ENCODE data around the gene EPHB2. TPM values are rescaled to one million over a fixed set of nuclear protein-coding genes. Genes with fewer than 3 reads are reported as not detected.

EPHB2 gene
- total RNA-seq, 1 donor from 2014 or later, result 40.3 TPM

- H3K36me3 Mint-ChIP-seq, result no peaks in the 10 kb centered on the region
- TF ChIP-seq, protein P1, sequence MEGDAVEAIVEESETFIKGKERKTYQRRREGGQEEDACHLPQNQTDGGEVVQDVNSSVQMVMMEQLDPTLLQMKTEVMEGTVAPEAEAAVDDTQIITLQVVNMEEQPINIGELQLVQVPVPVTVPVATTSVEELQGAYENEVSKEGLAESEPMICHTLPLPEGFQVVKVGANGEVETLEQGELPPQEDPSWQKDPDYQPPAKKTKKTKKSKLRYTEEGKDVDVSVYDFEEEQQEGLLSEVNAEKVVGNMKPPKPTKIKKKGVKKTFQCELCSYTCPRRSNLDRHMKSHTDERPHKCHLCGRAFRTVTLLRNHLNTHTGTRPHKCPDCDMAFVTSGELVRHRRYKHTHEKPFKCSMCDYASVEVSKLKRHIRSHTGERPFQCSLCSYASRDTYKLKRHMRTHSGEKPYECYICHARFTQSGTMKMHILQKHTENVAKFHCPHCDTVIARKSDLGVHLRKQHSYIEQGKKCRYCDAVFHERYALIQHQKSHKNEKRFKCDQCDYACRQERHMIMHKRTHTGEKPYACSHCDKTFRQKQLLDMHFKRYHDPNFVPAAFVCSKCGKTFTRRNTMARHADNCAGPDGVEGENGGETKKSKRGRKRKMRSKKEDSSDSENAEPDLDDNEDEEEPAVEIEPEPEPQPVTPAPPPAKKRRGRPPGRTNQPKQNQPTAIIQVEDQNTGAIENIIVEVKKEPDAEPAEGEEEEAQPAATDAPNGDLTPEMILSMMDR (conservative IDR thresholded peaks at IDR 0.05), result no peak
- no peaks in the 10 kb centered on the region for H3K27me3 Mint-ChIP-seq
- peaks cover 20% of the 10 kb centered on the region for H3K4me1 Mint-ChIP-seq (ENCODE audit: unreplicated experiment)
- no peak for DNase-seq (ENCODE audit: extremely low spot score, unreplicated experiment)
- H3K4me3 Mint-ChIP-seq, result no peak overlapping the region
- no peak overlapping the region for H3K27ac Mint-ChIP-seq
- H3K9me3 Mint-ChIP-seq, result no peaks in the 10 kb centered on the region
These were observed 37.1 kb downstream of the EPHB2 start for GRCh38 chr1:22747735-22748073.

GRCh38 chr1:22749503-22749902 is 38.9 kb downstream of the EPHB2 start:
- no peak for DNase-seq (ENCODE audit: extremely low spot score, unreplicated experiment)
- TF ChIP-seq, protein P1 (conservative IDR thresholded peaks at IDR 0.05), result no peak
- Mint-ChIP-seq H3K36me3 (no peaks in the 10 kb centered on the region), H3K9me3 (no peaks in the 10 kb centered on the region), H3K4me1 (ENCODE audit: unreplicated experiment) (peaks cover 32% of the 10 kb centered on the region), H3K4me3 (no peak overlapping the region), H3K27ac (no peak overlapping the region), H3K27me3 (no peaks in the 10 kb centered on the region)

GRCh38 chr1:22749919-22750684 is 39.5 kb downstream of the EPHB2 start:
- Mint-ChIP-seq H3K36me3 (no peaks in the 10 kb centered on the region), H3K27ac (peak overlapping the region; percentile 90), H3K4me3 (no peak overlapping the region), H3K4me1 (ENCODE audit: unreplicated experiment) (peaks cover 34% of the 10 kb centered on the region), H3K9me3 (no peaks in the 10 kb centered on the region), H3K27me3 (no peaks in the 10 kb centered on the region)
- TF ChIP-seq, protein P1 (conservative IDR thresholded peaks at IDR 0.05), result no peak
- DNase-seq (ENCODE audit: extremely low spot score, unreplicated experiment), result no peak

DNA sequence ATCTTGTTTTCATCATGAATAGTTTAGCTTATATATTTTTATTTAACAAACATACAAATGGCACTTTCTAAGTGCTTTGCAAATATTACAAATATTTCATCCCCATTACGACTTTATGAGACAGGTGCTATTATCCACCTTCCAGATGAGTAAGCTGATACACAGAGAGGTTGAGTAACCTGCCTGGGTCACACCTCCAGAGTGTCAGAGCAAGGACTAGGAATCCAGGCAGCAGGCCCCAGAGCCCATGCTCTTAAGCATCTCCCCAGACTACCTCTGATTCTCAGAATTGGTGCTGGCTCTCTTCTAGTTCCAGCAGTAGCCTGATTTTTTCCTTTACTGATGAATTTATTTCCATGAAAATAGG is 40.0 kb downstream of the EPHB2 start:
- H3K9me3 Mint-ChIP-seq, result no peaks in the 10 kb centered on the region
- DNase-seq (ENCODE audit: extremely low spot score, unreplicated experiment), result no peak
- TF ChIP-seq, protein P1 (conservative IDR thresholded peaks at IDR 0.05), result no peak
- no peaks in the 10 kb centered on the region for H3K36me3 Mint-ChIP-seq
- peak overlapping the region; percentile 90 for H3K27ac Mint-ChIP-seq
- H3K4me3 Mint-ChIP-seq, result no peak overlapping the region
- H3K27me3 Mint-ChIP-seq, result no peaks in the 10 kb centered on the region
- H3K4me1 Mint-ChIP-seq (ENCODE audit: unreplicated experiment), result peaks cover 40% of the 10 kb centered on the region

GRCh38 chr1:22751124-22751531 is 40.5 kb downstream of the EPHB2 start:
- Mint-ChIP-seq H3K9me3 (no peaks in the 10 kb centered on the region), H3K4me1 (ENCODE audit: unreplicated experiment) (peaks cover 39% of the 10 kb centered on the region), H3K36me3 (no peaks in the 10 kb centered on the region), H3K27ac (peak overlapping the region; percentile 90), H3K4me3 (no peak overlapping the region), H3K27me3 (no peaks in the 10 kb centered on the region)
- DNase-seq (ENCODE audit: extremely low spot score, unreplicated experiment), result no peak
- TF ChIP-seq, protein P1 (conservative IDR thresholded peaks at IDR 0.05), result no peak

Data from type B pancreatic cell (in vitro differentiated cells).